A673 (cell line): ENCODE results near the gene TAF3. TPM values are rescaled to one million over a fixed set of nuclear protein-coding genes. Genes with fewer than 3 reads are reported as not detected.

ENCODE experiments used
- BruUV-seq: library from RNA; stranded (reverse); fragments of 400-500 nt; replicated peaks from 2 replicates; lab custom pipeline; 2021; lab: Mats Ljungman, UMichigan
- CTCF ChIA-PET: fragments of 300-600 bp; sonication (Branson Sonifier 250); formaldehyde crosslinking; loops from one replicate; lab custom pipeline; 2022; ENCODE audit warnings: antibody characterized with exemption; lab: Charles Lee
- POLR2A ChIA-PET: fragments of 300-600 bp; sonication (Branson Sonifier 250); formaldehyde crosslinking; loops from one replicate; lab custom pipeline; 2022; ENCODE audit warnings: antibody characterized with exemption; ENCODE audit not compliant: low non-redundant PET; lab: Charles Lee
- DNase-seq: peaks from one replicate; pipeline ENCODE4 v3.0.0-alpha.2; 2015; ENCODE audit warnings: low spot score
- H3K27ac ChIP-seq: fragments of 200-600 bp; sonication (generic); 2 replicates; pipeline ENCODE4 v1.5.1; 2016; ENCODE audit warnings: mixed run types, low read depth, mild to moderate bottlenecking, mixed read lengths, antibody characterized with exemption, low read length; ENCODE audit not compliant: poor library complexity, severe bottlenecking
- H3K27me3 ChIP-seq: fragments of 200-600 bp; sonication (generic); replicated peaks from 2 replicates; pipeline ENCODE4 v1.6.1; 2017; ENCODE audit warnings: mixed run types, low read depth, mild to moderate bottlenecking, mixed read lengths, antibody characterized with exemption, low read length; ENCODE audit not compliant: insufficient read depth, poor library complexity
- H3K36me3 ChIP-seq: fragments of 200-600 bp; sonication (generic); 2 replicates; pipeline ENCODE4 v1.6.1; 2016; ENCODE audit warnings: mixed run types, mild to moderate bottlenecking, mixed read lengths, antibody characterized with exemption, low read length; ENCODE audit not compliant: insufficient read depth, poor library complexity, severe bottlenecking
- H3K4me1 ChIP-seq: fragments of 200-600 bp; sonication (generic); 2 replicates; pipeline ENCODE4 v1.6.1; 2017; ENCODE audit warnings: mixed run types, mild to moderate bottlenecking, mixed read lengths, antibody characterized with exemption, low read length; ENCODE audit not compliant: insufficient read depth, poor library complexity, severe bottlenecking
- H3K4me3 ChIP-seq: fragments of 200-600 bp; sonication (generic); 2 replicates; pipeline ENCODE4 v1.5.1; 2016; ENCODE audit warnings: low read depth, mixed run types, mild to moderate bottlenecking, mixed read lengths, low read length; ENCODE audit not compliant: poor library complexity, severe bottlenecking
- H3K9me3 ChIP-seq: fragments of 200-600 bp; sonication (generic); 2 replicates; pipeline ENCODE4 v1.6.1; 2016; ENCODE audit warnings: mixed run types, low read depth, mild to moderate bottlenecking, mixed read lengths, antibody characterized with exemption, low read length; ENCODE audit not compliant: poor library complexity, severe bottlenecking
- EZH2 ChIP-seq: fragments of 200-600 bp; sonication (generic); IDR thresholded peaks from 2 replicates; pipeline ENCODE4 v1.6.1; 2017; ENCODE audit warnings: borderline replicate concordance, low read depth, mild to moderate bottlenecking, mixed read lengths, antibody characterized with exemption, low read length; ENCODE audit not compliant: poor library complexity, severe bottlenecking
- intact Hi-C: fragments of 100-400 bp; cut with micrococcal nuclease; formaldehyde crosslinking; loops from one replicate; pipeline ENCODE4 v1.10.0; 2022; ENCODE audit not compliant: unreplicated experiment
- total RNA-seq: library from RNA; stranded (reverse); gene quantifications from 2 replicates; pipeline ENCODE4 v1.2.3, GENCODE V29; 2021
- TF ChIP-seq, protein P1 (sequence below): fragments of 300-800, 200-600 bp; sonication (generic); conservative IDR thresholded peaks from 2 replicates; pipeline ENCODE4 v1.5.1; 2017; ENCODE audit warnings: low read depth, mild to moderate bottlenecking, antibody characterized with exemption, low read length, moderate library complexity, mixed read lengths

TAF3 gene
- total RNA-seq, 1 experiment from 2014 or later, result 14.0 TPM

- Histone ChIP-seq H3K9me3 (no peaks in the 10 kb centered on the region), H3K27me3 (no peaks in the 10 kb centered on the region), H3K36me3 (peaks cover 39% of the 10 kb centered on the region), H3K4me1 (peaks cover 6% of the 10 kb centered on the region), H3K27ac (no peak overlapping the region), H3K4me3 (no peak overlapping the region)
- intact Hi-C loops, result no loop called here
- POLR2A ChIA-PET, result no interaction called here
- BruUV-seq, result no TSS peak
- CTCF ChIA-PET, result no interaction called here
- DNase-seq, result no peak
- TF ChIP-seq, protein P1, sequence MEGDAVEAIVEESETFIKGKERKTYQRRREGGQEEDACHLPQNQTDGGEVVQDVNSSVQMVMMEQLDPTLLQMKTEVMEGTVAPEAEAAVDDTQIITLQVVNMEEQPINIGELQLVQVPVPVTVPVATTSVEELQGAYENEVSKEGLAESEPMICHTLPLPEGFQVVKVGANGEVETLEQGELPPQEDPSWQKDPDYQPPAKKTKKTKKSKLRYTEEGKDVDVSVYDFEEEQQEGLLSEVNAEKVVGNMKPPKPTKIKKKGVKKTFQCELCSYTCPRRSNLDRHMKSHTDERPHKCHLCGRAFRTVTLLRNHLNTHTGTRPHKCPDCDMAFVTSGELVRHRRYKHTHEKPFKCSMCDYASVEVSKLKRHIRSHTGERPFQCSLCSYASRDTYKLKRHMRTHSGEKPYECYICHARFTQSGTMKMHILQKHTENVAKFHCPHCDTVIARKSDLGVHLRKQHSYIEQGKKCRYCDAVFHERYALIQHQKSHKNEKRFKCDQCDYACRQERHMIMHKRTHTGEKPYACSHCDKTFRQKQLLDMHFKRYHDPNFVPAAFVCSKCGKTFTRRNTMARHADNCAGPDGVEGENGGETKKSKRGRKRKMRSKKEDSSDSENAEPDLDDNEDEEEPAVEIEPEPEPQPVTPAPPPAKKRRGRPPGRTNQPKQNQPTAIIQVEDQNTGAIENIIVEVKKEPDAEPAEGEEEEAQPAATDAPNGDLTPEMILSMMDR, result no peak
- no peak for TF ChIP-seq EZH2
Observed at GRCh38 chr10:7794251-7795026, 23.9 kb upstream of the TAF3 start.

DNA sequence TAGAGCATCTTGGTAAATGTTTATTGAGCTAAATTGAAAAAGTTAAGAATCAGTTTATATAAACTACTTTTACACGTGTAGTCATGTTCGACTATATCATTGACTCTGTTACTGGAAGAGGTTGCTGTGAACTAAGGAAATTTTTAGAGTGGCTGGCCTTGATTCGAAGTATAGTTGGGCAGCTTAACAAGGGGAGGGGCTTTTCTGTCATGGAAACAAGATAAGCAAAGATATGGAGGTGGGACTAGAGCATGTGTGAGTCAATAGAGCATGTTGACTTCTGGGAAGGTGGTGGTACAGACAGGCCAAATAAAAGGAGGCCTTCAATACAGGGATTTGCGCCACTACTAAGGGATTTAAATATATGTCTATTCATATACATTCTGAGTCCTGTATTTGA is 22.7 kb upstream of the TAF3 start:
- peaks cover 47% of the 10 kb centered on the region for H3K36me3 ChIP-seq
- H3K4me3 ChIP-seq, result no peak overlapping the region
- intact Hi-C loops, result no loop called here
- ChIA-PET POLR2A (no interaction called here), CTCF (no interaction called here)
- no peak for DNase-seq
- H3K9me3 ChIP-seq, result no peaks in the 10 kb centered on the region
- no peak overlapping the region for H3K27ac ChIP-seq
- TF ChIP-seq EZH2, result no peak
- TF ChIP-seq, protein P1, result no peak
- H3K4me1 ChIP-seq, result no peaks in the 10 kb centered on the region
- BruUV-seq, result no TSS peak
- H3K27me3 ChIP-seq, result no peaks in the 10 kb centered on the region

DNA sequence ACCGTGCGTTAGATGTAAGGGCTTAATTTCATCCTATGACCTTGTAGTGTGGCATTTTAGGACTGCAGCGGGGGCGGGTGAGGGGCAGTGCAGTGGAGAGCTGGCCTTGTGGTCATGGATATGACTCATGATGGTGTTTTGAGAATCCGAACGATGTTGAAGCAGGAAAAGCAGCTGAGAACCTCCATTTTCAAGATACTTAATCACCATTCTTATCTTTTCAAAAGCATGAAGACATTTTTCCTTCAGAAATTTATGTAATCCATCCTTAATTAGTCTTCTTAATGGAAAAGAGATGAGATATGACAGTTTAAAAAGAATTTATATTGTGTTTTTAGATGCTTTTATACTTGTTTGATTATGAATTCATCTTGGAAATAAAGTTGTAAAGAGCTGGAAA is 20.7 kb upstream of the TAF3 start:
- no peak for DNase-seq
- ChIA-PET CTCF (no interaction called here), POLR2A (no interaction called here)
- BruUV-seq, result no TSS peak
- intact Hi-C loops, result no loop called here
- no peak for TF ChIP-seq EZH2
- TF ChIP-seq, protein P1, result no peak
- Histone ChIP-seq H3K27me3 (no peaks in the 10 kb centered on the region), H3K4me3 (no peak overlapping the region), H3K36me3 (peaks cover 60% of the 10 kb centered on the region), H3K9me3 (no peaks in the 10 kb centered on the region), H3K4me1 (no peaks in the 10 kb centered on the region), H3K27ac (no peak overlapping the region)
